Measurements from ENCODE around the gene LTBP3.

- TF ChIP-seq POLR2A (IDR thresholded peaks at IDR 0.05): no peak
- TF ChIP-seq, protein P1, sequence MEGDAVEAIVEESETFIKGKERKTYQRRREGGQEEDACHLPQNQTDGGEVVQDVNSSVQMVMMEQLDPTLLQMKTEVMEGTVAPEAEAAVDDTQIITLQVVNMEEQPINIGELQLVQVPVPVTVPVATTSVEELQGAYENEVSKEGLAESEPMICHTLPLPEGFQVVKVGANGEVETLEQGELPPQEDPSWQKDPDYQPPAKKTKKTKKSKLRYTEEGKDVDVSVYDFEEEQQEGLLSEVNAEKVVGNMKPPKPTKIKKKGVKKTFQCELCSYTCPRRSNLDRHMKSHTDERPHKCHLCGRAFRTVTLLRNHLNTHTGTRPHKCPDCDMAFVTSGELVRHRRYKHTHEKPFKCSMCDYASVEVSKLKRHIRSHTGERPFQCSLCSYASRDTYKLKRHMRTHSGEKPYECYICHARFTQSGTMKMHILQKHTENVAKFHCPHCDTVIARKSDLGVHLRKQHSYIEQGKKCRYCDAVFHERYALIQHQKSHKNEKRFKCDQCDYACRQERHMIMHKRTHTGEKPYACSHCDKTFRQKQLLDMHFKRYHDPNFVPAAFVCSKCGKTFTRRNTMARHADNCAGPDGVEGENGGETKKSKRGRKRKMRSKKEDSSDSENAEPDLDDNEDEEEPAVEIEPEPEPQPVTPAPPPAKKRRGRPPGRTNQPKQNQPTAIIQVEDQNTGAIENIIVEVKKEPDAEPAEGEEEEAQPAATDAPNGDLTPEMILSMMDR (IDR thresholded peaks at IDR 0.05): no peak
Observed at GRCh38 chr11:65501186-65501471, 57.0 kb downstream of the LTBP3 start.
